ENCODE data around the gene LRRC61. TPM values are rescaled to one million over a fixed set of nuclear protein-coding genes. Genes with fewer than 3 reads are reported as not detected.

LRRC61 gene
- polyA plus RNA-seq, 1 experiment, result 0.17 TPM

- CTCF ChIA-PET, result no interaction called here
- POLR2A ChIA-PET, result no interaction called here
- TF ChIP-seq CTCF (IDR thresholded peaks at IDR 0.05; ENCODE audit: low read depth, low read length), result no peak
- no peak for DNase-seq (ENCODE audit: low read depth, low spot score)
- Histone ChIP-seq H3K27ac (ENCODE audit: low read depth, low read length) (no peak overlapping the region), H3K9me3 (ENCODE audit: control insufficient read depth, insufficient read depth, low read length) (no peaks in the 10 kb centered on the region; the same call in 1 of the 2 replicates), H3K4me3 (ENCODE audit: low read depth, low read length) (no peak overlapping the region), H3K27me3 (ENCODE audit: control insufficient read depth, insufficient read depth, low read length) (no peaks in the 10 kb centered on the region)
Measured at GRCh38 chr7:150382123-150382843, 59.1 kb downstream of the LRRC61 start.

- no peaks in the 10 kb centered on the region for H3K27me3 ChIP-seq (ENCODE audit: control insufficient read depth, insufficient read depth, low read length)
- ChIA-PET CTCF (no interaction called here), POLR2A (no interaction called here)
- no peaks in the 10 kb centered on the region; the same call in 1 of the 2 replicates for H3K9me3 ChIP-seq (ENCODE audit: control insufficient read depth, insufficient read depth, low read length)
- H3K4me3 ChIP-seq (ENCODE audit: low read depth, low read length), result no peak overlapping the region
- TF ChIP-seq CTCF (IDR thresholded peaks at IDR 0.05; ENCODE audit: low read depth, low read length), result no peak
- H3K27ac ChIP-seq (ENCODE audit: low read depth, low read length), result no peak overlapping the region
- no peak for DNase-seq (ENCODE audit: low read depth, low spot score)
Measured at GRCh38 chr7:150382844-150383225, 59.7 kb downstream of the LRRC61 start.

GRCh38 chr7:150383710-150384397 lies 60.7 kb downstream of the LRRC61 start:
- H3K27ac ChIP-seq (ENCODE audit: low read depth, low read length), result no peak overlapping the region
- no peak for TF ChIP-seq CTCF (IDR thresholded peaks at IDR 0.05; ENCODE audit: low read depth, low read length)
- H3K9me3 ChIP-seq (ENCODE audit: control insufficient read depth, insufficient read depth, low read length), result no peaks in the 10 kb centered on the region; the same call in 1 of the 2 replicates
- POLR2A ChIA-PET, result no interaction called here
- H3K27me3 ChIP-seq (ENCODE audit: control insufficient read depth, insufficient read depth, low read length), result no peaks in the 10 kb centered on the region
- H3K4me3 ChIP-seq (ENCODE audit: low read depth, low read length), result no peak overlapping the region
- CTCF ChIA-PET, result no interaction called here
- DNase-seq (ENCODE audit: low read depth, low spot score), result no peak

- no peak for TF ChIP-seq CTCF (IDR thresholded peaks at IDR 0.05; ENCODE audit: low read depth, low read length)
- ChIA-PET POLR2A (no interaction called here), CTCF (interaction anchor here (1.0 kb wide), 1 partner anchor 29 kb away, joined by 3 read pairs; no protein-coding TSS in a partner anchor)
- no peak overlapping the region for H3K27ac ChIP-seq (ENCODE audit: low read depth, low read length)
- no peak overlapping the region for H3K4me3 ChIP-seq (ENCODE audit: low read depth, low read length)
- no peak for DNase-seq (ENCODE audit: low read depth, low spot score)
- no peaks in the 10 kb centered on the region for H3K27me3 ChIP-seq (ENCODE audit: control insufficient read depth, insufficient read depth, low read length)
- H3K9me3 ChIP-seq (ENCODE audit: control insufficient read depth, insufficient read depth, low read length), result no peaks in the 10 kb centered on the region; the same call in 1 of the 2 replicates
Measured at GRCh38 chr7:150384406-150385301, 61.5 kb downstream of the LRRC61 start.
